Stimulated activated naive CD8-positive, alpha-beta T cell treated with anti-CD3 and anti-CD28 coated beads, Interleukin-15, amount 100 ng/mL, for 72 hours (primary cell): Measurements from ENCODE around the gene SLC35C1.

ENCODE experiments used
- ATAC-seq: fragments of 150-1000 bp; cut with Tn5 transposase; 2 replicates; pipeline ENCODE4 v1.10.0; 2021; ENCODE audit warnings: mild to moderate bottlenecking, moderate library complexity
- DNase-seq, 2 donors: peaks; one replicate each; pipeline ENCODE4 v3.0.0; 2021 to 2022
- H3K27ac Mint-ChIP-seq, 2 donors: one replicate each; pipeline ENCODE4 v1.8.0; 2022; ENCODE audit warnings: mild to moderate bottlenecking in 2 of 2, mixed read lengths in 2 of 2, moderate library complexity in 2 of 2
- H3K27me3 Mint-ChIP-seq: one replicate; pipeline ENCODE4 v1.8.0; 2022; ENCODE audit warnings: mixed read lengths
- H3K4me1 Mint-ChIP-seq: one replicate; pipeline ENCODE4 v1.8.0; 2022; ENCODE audit warnings: mild to moderate bottlenecking, mixed read lengths
- H3K4me3 Mint-ChIP-seq, 2 donors: one replicate each; pipeline ENCODE4 v1.8.0; 2022; ENCODE audit warnings: mild to moderate bottlenecking in 2 of 2, mixed read lengths in 2 of 2, moderate library complexity in 1 of 2
- H3K9me3 Mint-ChIP-seq, 2 donors: one replicate each; pipeline ENCODE4 v1.8.0; 2022; ENCODE audit warnings: mixed read lengths in 2 of 2

The SLC35C1 gene

DNA sequence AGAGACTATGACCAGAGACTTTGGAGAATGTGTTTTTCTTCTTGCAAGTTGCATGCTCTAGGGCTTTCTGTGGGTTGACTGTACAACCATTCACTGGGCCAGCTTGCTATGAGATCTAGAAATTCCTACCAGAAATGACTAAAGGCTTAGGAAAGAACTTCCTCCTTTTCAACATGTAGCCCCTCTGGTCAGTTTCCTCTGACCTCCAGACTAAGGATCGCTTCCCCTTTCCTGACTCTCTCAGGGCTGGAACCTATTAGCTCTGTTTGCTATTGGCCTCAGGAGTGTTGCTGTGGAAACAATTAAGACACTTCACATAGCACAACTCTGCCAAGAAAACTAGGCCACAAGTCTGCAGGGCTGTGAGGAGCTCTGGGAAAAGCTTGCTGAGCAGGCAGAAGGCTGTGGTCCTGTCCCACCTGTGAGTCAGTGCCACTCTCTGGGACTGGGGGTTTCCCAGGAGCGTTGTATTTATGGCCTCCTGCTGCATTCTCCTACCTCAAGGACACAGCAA lies 53.1 kb downstream of the SLC35C1 start:
- H3K27ac Mint-ChIP-seq = no peak overlapping the region
- no peak overlapping the region for H3K4me3 Mint-ChIP-seq
- DNase-seq = no peak
- no peaks in the 10 kb centered on the region for H3K27me3 Mint-ChIP-seq
- H3K9me3 Mint-ChIP-seq = no peaks in the 10 kb centered on the region
- no peak for ATAC-seq
- no peaks in the 10 kb centered on the region for H3K4me1 Mint-ChIP-seq

DNA sequence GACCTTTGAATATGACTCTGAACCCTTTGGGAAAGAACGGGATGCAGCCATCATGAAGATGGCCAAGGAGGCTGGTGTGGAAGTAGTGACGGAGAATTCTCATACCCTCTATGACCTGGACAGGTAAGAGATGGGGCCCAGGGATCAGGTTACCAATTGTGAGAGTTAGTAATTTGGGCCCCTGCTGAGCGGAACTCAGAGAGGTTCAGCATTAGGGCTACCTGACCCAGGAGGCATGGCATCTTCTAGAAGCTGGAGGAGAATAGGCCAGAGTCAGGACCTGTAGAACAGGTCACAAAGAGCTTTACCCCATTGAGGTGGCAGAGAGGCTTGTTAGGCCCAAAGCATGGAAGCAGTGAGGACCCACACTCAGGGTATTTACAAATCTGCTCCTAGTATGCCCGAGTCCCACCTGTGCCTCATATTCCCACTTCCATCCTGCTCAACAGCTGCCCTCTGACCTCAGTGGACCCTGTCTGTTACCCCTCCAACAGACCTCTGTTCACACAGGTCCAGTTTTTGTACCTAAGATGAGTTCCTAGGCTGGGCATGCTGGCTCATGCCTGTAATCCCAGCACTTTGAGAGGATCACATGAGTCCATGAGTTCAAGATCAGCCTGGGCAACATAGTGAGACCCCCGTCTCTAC lies 53.9 kb downstream of the SLC35C1 start:
- H3K4me3 Mint-ChIP-seq = no peak overlapping the region
- no peaks in the 10 kb centered on the region for H3K9me3 Mint-ChIP-seq
- no peaks in the 10 kb centered on the region for H3K27me3 Mint-ChIP-seq
- no peak overlapping the region for H3K27ac Mint-ChIP-seq
- no peaks in the 10 kb centered on the region for H3K4me1 Mint-ChIP-seq
- DNase-seq (no peak), ATAC-seq (no peak)

DNA sequence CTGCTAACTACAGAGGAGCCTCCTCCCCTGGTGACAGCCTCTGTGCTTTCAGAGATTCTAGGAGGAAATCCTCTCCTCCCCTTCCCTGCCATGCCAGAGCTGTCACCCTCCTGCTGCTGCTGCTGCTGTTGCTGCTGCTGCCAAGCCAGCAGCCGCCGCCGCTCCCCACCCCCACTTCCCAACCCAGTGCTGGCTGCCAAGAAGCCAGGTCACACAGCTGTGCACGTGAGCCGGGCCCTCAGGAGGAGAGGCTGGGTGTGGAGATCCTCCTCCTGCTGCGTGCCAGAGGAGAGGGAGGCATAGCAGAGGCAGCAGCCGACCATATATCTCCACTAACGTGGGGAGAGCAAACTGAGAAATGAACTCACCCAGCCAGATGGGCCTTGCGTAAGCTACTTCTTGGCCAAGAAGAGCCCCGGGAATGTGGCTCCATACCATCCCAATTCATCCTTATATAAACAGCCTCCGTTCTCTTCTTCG lies 54.8 kb downstream of the SLC35C1 start:
- no peak for ATAC-seq
- Mint-ChIP-seq H3K9me3 (no peaks in the 10 kb centered on the region), H3K4me3 (no peak overlapping the region), H3K27ac (no peak overlapping the region), H3K27me3 (no peaks in the 10 kb centered on the region), H3K4me1 (no peaks in the 10 kb centered on the region)
- DNase-seq = no peak

DNA sequence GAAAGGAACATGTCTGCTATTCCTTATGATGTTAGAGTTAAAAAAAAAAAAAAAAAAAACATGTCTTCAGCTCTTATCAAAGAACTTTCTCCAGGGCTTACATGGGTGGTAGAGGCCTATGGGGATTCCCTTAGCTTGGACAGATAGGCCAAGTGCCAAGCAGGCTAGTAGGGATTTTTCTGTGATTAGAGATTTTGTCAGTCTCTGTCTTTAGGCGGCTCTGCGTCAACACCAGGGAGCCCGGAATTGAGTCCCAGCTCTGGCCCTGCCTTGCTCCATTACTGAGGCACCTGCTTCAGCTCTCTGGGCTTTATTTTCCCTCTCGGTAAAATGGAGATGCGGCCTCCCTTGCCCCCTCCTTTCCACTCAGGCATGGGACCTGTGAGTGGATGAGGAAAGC lies 55.4 kb downstream of the SLC35C1 start:
- no peaks in the 10 kb centered on the region for H3K27me3 Mint-ChIP-seq
- no peaks in the 10 kb centered on the region for H3K4me1 Mint-ChIP-seq
- DNase-seq = no peak
- H3K4me3 Mint-ChIP-seq = no peak overlapping the region
- no peaks in the 10 kb centered on the region for H3K9me3 Mint-ChIP-seq
- no peak overlapping the region for H3K27ac Mint-ChIP-seq
- no peak for ATAC-seq

DNA sequence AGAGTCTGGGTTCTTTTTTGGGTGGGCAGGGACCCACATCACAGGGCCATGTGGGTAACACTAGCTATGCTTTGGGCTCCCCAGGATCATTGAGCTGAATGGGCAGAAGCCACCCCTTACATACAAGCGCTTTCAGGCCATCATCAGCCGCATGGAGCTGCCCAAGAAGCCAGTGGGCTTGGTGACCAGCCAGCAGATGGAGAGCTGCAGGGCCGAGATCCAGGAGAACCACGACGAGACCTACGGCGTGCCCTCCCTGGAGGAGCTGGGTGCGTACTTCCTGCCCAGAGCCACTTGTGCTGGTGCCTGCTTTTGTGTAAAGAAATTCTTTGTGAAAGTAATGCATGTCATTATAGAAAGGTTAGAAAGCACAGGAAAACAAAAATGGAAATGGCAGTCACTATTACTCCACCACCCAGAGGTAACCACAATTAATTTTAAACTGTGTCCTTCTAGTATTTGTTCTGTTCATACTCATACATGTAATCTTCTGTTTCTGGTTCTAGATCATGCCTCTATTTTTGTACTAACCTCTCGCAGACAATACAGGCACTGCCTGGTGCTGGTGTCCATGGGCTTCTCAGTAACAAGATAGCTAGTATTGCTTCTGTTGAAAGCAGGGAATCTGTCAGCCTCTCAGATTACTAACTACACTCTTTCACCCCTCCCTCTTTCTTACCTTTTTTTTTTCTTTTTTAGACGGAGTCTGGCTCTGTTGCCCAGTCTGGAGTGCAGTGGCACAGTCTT lies 56.0 kb downstream of the SLC35C1 start:
- H3K4me3 Mint-ChIP-seq = no peak overlapping the region
- DNase-seq (no peak), ATAC-seq (no peak)
- H3K9me3 Mint-ChIP-seq = no peaks in the 10 kb centered on the region
- H3K27me3 Mint-ChIP-seq = no peaks in the 10 kb centered on the region
- no peaks in the 10 kb centered on the region for H3K4me1 Mint-ChIP-seq
- H3K27ac Mint-ChIP-seq = no peak overlapping the region
